Measurements from ENCODE around the gene PTPRN2. TPM values are rescaled to one million over a fixed set of nuclear protein-coding genes. Genes with fewer than 3 reads are reported as not detected.

PTPRN2 gene
- total RNA-seq, 1 donor from 2014 or later: 11.4 TPM

DNA sequence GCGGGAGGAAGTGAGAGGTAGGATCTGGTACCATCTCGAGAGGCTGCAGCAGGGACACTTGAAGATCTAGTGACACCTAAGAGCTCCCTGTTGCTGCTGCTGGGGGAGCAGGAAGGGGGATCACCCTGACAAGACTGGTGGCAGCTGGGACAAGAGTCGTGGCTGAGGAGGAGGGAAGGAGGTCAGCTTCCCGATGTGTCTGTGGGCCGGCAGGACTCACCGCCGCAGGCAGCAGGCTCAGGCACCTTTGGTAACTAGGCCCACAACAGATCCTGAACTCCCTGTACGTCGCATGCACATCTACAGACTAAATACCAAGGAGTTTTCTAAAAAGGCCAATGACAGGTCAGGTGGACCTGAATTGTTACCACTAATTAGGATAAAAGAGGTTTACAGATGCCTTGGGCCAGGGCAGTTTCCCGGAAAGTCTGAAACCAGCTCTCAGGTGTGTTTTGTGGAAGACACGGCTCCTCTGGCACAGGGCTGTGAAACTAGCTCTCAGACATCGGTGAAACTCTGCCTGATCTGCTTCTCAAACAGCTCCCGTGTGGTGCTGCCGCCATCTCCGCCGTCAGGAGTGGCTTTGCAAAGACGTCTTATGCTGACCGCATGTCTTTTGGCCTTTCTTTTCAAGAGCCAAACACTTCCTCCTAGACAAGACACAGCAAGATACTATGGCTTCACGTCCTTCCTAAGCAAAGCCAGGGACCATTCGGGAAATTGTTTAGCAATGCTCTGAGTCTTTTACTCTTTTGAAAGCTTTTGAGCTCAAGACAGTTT lies 609.7 kb downstream of the PTPRN2 start:
- Mint-ChIP-seq H3K27ac (no peak overlapping the region), H3K9me3 (ENCODE audit: low read depth) (peaks cover 4% of the 10 kb centered on the region), H3K36me3 (ENCODE audit: insufficient read depth) (no peaks in the 10 kb centered on the region), H3K4me3 (ENCODE audit: low read depth) (no peak overlapping the region), H3K4me1 (ENCODE audit: low read depth) (peaks cover 3% of the 10 kb centered on the region), H3K27me3 (peaks cover 6% of the 10 kb centered on the region)
- TF ChIP-seq, protein P1, sequence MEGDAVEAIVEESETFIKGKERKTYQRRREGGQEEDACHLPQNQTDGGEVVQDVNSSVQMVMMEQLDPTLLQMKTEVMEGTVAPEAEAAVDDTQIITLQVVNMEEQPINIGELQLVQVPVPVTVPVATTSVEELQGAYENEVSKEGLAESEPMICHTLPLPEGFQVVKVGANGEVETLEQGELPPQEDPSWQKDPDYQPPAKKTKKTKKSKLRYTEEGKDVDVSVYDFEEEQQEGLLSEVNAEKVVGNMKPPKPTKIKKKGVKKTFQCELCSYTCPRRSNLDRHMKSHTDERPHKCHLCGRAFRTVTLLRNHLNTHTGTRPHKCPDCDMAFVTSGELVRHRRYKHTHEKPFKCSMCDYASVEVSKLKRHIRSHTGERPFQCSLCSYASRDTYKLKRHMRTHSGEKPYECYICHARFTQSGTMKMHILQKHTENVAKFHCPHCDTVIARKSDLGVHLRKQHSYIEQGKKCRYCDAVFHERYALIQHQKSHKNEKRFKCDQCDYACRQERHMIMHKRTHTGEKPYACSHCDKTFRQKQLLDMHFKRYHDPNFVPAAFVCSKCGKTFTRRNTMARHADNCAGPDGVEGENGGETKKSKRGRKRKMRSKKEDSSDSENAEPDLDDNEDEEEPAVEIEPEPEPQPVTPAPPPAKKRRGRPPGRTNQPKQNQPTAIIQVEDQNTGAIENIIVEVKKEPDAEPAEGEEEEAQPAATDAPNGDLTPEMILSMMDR (IDR thresholded peaks at IDR 0.05; ENCODE audit: unreplicated experiment): no peak
- no peak for DNase-seq (ENCODE audit: low spot score, unreplicated experiment)

DNA sequence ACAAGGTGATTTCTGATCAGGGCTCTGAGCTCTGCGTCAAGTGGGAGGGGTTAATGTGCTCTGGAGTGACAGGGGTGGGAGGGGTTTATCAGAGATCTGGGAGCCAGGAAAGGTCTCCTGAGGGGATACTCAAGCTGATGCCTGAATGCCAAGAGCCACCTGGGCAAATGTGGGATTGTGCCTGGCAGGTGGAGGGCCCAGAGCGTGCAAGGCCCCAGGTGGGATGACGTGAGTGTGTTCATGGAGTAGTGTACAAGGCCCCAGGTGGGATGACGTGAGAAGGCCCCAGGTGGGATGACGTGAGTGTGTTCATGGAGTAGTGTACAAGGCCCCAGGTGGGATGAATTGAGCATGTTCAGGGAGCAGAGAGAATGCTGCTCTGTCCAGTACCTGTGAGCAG lies 610.3 kb downstream of the PTPRN2 start:
- Mint-ChIP-seq H3K36me3 (ENCODE audit: insufficient read depth) (no peaks in the 10 kb centered on the region), H3K27ac (peak overlapping the region; percentile 27)
- no peak for DNase-seq (ENCODE audit: low spot score, unreplicated experiment)

DNA sequence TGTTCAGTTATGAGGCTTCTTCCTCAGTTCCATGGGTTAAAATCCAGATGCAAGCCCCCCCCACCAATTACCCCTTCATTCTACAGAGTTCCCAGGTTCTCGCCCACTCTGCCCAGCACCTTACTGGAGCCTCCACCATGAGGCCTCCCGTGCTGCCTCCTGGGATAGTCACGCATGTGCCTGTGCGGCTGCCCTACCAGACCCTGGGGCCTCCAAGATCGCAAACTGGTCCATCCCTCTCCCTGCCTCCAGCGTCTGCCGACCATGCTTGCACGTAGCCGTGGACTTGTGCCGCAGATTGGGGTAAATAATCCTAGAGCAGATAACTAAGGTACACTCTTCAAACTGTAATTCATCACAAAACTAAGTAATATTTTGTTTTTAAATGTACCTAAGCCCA lies 611.2 kb downstream of the PTPRN2 start:
- DNase-seq (ENCODE audit: low spot score, unreplicated experiment): no peak
- TF ChIP-seq, protein P1 (IDR thresholded peaks at IDR 0.05; ENCODE audit: unreplicated experiment): no peak
- Mint-ChIP-seq H3K4me1 (ENCODE audit: low read depth) (peaks cover 3% of the 10 kb centered on the region), H3K27ac (no peak overlapping the region), H3K4me3 (ENCODE audit: low read depth) (no peak overlapping the region), H3K9me3 (ENCODE audit: low read depth) (peaks cover 4% of the 10 kb centered on the region), H3K27me3 (peaks cover 3% of the 10 kb centered on the region), H3K36me3 (ENCODE audit: insufficient read depth) (no peaks in the 10 kb centered on the region)

More for the DNA sequence above, 610.3 kb downstream of the PTPRN2 start:
- H3K9me3 Mint-ChIP-seq (ENCODE audit: low read depth): peaks cover 4% of the 10 kb centered on the region
- TF ChIP-seq, protein P1 (IDR thresholded peaks at IDR 0.05; ENCODE audit: unreplicated experiment): no peak
- peaks cover 3% of the 10 kb centered on the region for H3K4me1 Mint-ChIP-seq (ENCODE audit: low read depth)
- no peak overlapping the region for H3K4me3 Mint-ChIP-seq (ENCODE audit: low read depth)
- H3K27me3 Mint-ChIP-seq: peaks cover 6% of the 10 kb centered on the region

DNA sequence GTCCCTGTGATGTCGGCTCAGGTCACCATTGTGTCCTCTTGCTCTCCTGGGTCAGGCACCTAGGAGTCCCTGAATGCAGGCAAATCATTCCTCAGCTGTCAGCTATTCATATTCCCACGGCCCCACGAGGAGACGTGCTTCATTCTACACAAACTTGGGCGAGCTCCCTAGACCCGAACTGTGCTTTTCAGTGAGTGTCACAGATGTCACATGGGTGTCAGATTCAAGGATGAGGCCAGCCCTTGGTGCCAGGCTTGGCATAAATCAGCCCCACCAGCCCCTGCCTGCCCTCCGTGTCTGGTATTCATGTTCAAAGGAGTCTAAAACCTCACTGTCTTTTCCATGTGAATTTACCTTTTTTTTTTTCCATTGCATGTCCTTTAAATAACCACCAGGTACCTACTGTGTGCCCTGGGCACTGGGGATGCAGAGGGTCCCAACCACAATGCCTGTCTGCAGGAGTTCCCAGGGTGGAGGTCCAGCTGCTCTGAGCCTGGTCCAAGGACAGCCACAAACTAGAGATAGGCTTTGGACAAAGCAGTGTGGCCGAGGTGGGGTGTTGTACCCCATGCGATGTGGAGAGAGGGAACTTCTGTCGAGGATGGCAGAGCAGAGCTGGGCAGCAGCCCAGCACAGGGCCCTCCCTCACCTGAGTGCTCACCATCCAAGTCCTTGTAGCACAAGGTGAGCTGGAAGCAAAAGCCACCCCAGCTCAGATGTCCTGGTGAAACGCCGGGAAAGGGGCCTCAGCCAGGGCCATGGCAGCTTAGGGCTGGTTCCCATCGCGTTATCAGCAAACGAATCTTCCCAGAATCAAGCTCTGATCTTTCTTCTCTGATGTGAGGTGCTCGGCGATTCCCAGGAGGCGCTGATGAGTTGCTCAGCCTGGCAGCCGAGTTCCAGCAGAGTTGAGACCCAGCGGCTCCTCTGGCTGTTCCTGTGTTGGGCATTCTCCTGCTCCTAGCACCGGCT lies 611.9 kb downstream of the PTPRN2 start:
- Mint-ChIP-seq H3K9me3 (ENCODE audit: low read depth) (peaks cover 4% of the 10 kb centered on the region), H3K27me3 (peaks cover 2% of the 10 kb centered on the region), H3K27ac (peak overlapping the region; percentile 10), H3K36me3 (ENCODE audit: insufficient read depth) (no peaks in the 10 kb centered on the region), H3K4me3 (ENCODE audit: low read depth) (no peak overlapping the region), H3K4me1 (ENCODE audit: low read depth) (no peaks in the 10 kb centered on the region)
- TF ChIP-seq, protein P1 (IDR thresholded peaks at IDR 0.05; ENCODE audit: unreplicated experiment): no peak
- DNase-seq (ENCODE audit: low spot score, unreplicated experiment): no peak

DNA sequence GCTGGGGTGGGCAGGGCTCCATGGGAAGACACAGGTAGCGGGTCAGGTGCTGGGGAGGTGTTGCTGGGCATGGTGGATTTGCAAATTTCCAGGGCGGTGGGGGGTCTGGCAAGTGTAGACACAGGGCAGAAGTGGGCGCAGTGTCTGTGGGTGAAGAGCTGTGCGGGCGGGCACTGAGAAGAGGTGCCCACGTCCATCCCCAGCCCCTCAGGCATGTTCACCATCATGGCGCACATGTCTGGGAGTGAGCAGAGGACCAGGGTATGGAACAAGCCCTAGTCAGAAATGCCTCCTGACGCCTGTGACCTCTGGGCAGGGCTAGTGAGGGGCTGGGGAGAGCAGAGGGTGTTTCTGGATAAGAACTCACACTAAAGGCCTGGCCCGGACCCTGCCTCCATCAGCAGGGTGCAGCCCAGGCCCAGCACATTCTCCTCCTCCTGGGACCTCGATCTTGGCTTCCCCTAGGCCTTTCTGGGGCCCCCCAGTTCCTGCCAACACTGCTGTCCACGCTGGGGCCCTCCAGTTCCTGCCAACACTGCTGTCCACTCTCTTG lies 612.9 kb downstream of the PTPRN2 start:
- Mint-ChIP-seq H3K27ac (peak overlapping the region; percentile 10), H3K4me3 (ENCODE audit: low read depth) (no peak overlapping the region), H3K9me3 (ENCODE audit: low read depth) (peaks cover 4% of the 10 kb centered on the region), H3K4me1 (ENCODE audit: low read depth) (no peaks in the 10 kb centered on the region), H3K27me3 (peaks cover 2% of the 10 kb centered on the region), H3K36me3 (ENCODE audit: insufficient read depth) (no peaks in the 10 kb centered on the region)
- TF ChIP-seq, protein P1 (IDR thresholded peaks at IDR 0.05; ENCODE audit: unreplicated experiment): no peak
- no peak for DNase-seq (ENCODE audit: low spot score, unreplicated experiment)
